22Rv1 (cell line): ENCODE data around the gene CCNO.

Source experiments
- H3K27ac ChIP-seq: fragments of 450-650 bp; 2 replicates; pipeline ENCODE4 v1.5.1; 2017
- ZFX ChIP-seq: fragments of 450-650 bp; IDR thresholded peaks from 2 replicates; pipeline ENCODE4 v1.6.1; 2017; ENCODE audit warnings: antibody characterized with exemption, borderline replicate concordance
- TF ChIP-seq, protein P1 (sequence below): fragments of 450-650 bp; IDR thresholded peaks from 2 replicates; pipeline ENCODE4 v1.5.1; 2017; ENCODE audit warnings: mild to moderate bottlenecking

Gene CCNO

DNA sequence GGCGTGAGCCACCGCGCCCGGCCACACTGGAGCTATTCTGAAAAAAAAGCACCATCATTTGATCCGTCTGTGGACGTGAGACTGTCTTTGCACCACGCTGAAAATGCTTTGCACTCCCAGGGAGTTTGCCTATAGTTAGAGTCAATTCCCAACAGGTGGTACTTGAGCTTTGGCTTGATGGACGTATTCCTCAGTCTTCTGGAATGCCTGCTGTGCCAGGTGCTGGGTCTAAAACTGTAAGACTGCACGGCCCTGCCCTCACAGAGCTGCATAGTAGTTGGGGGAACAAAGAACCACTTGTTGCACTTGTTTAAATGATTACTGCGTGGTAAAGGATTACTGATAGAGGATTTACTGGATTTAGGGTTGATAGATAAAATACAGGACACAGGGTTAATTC is 3.4 kb upstream of the CCNO start:
- no peak overlapping the region for H3K27ac ChIP-seq
- TF ChIP-seq, protein P1, sequence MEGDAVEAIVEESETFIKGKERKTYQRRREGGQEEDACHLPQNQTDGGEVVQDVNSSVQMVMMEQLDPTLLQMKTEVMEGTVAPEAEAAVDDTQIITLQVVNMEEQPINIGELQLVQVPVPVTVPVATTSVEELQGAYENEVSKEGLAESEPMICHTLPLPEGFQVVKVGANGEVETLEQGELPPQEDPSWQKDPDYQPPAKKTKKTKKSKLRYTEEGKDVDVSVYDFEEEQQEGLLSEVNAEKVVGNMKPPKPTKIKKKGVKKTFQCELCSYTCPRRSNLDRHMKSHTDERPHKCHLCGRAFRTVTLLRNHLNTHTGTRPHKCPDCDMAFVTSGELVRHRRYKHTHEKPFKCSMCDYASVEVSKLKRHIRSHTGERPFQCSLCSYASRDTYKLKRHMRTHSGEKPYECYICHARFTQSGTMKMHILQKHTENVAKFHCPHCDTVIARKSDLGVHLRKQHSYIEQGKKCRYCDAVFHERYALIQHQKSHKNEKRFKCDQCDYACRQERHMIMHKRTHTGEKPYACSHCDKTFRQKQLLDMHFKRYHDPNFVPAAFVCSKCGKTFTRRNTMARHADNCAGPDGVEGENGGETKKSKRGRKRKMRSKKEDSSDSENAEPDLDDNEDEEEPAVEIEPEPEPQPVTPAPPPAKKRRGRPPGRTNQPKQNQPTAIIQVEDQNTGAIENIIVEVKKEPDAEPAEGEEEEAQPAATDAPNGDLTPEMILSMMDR: no peak

DNA sequence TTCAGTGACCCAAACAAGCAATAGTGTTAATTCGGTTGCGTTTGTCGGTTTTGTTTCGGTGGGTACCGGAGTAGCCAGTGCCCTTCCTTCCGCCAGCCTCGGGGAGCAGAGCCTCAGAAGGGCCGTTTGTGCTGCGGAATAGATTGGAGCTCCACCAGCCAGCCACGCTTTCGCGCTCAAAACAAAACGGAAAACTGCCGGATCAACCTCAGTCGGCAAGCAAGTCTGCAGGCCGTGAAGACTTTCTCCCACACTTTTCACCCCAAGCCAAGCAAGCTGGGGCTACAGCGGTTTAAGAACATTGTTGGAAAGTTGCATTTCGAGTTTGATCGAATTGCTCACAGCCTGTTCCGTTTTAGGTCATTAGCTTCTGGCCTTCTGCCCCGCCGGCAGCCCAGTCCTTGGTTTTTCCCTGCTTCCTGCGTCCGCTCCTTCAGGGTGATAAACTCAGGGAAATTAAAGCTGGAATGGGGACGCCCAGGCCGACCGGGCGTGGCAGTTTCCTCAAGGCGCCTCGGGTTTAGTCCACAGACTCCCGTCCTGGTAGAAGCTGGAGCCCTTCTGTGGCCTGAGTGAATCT is 803 bp upstream of the CCNO start:
- H3K27ac ChIP-seq: peak overlapping the region; percentile 71
- TF ChIP-seq, protein P1: no peak
- no peak for TF ChIP-seq ZFX

DNA sequence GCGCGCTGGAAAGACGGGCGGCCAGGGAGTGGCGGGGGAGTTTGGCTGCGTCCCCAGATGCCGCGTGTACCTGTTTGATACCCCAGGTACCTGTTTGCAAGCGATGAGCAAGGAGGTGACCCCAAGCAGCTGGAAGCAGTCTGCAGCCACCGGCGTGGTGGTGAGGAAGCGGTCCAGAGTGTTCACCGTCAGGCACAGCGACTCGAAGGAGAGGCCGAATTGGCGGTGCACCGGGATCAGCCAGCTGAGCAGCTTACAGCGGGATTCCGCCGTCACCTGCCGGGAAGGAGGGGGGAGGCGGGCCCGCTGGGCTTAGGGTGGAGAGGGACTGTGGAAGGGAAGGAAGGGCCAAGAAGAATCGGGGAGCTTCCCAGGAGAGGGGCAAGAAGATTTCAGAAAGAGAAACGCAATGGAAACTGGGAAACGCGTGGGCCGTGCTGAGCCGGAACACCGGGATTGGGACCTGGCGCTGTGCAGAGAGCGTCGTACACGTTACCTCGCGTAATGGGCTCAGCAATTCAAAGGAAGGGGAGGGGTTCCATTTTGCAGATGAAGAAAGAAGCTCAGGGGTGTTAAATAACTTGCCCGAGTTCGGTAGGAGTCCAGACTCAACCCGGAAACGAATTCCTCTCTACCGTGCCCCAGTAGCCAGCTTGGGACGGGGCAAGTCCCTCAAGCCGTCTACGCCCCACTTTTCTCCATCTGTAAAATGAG is 980 bp downstream of the CCNO start:
- TF ChIP-seq, protein P1: no peak
- no peak for TF ChIP-seq ZFX
- peak overlapping the region; percentile 71 for H3K27ac ChIP-seq

DNA sequence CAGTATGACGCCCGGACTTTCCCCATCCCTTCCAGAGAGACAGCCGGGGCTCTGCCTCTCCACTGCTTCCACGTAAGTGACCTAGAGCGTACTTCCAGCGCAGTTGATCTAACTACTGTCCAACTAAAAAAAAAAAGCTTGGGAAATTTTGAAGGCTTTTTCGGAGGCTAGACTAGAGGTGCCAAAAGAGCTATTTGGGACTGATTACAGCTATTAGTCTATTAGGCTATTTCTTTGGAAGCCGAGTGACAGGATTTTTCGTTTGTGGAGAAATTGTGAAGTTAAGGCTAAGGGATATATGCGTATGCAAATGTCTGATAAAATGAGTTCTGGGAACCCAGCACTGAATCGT is 1.5 kb downstream of the CCNO start:
- TF ChIP-seq, protein P1: no peak
- TF ChIP-seq ZFX: no peak
- H3K27ac ChIP-seq: no peak overlapping the region

DNA sequence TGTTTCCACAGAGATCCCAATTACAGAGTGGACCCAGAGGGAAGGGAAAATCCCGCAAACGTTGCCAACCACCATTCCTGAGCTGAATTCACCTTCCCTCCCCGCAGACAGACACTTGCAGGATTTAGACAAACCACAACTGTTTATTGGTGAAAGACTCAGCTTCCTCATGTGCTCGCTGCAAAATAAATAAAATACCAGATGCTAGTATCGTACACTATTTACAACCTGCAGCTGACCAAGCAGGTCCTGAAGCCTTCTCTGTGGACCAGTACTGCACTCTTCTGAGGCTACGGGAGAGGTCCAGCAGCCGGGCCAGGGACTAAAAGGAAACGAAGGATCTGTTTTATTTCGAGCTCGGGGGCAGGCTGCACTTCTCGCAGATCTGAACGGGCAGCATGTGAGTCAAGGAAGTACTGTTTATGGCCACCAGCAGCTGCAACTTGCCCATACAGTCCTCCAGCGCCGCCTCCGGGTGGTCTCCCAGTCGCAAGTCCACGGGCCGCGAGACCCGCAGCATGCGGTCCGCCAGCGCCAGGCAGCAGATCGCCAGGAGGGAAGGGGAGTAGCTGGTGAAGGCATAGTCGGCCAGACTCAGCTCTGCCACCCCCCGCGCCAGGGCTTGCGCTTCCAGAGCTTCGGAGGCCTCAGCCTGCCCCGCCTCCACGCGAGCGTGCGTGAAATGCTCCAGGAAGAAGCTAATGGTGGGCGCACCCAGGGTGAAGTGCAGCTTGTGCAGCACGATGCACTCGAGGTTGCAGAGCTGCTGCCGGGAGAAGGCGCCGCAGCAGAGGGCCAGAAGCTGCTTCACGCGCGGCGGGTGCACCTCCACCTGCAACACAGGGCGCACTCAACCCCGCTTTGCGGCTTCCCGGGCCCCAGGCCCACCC is 2.1 kb downstream of the CCNO start:
- no peak overlapping the region for H3K27ac ChIP-seq
- TF ChIP-seq, protein P1: no peak
- TF ChIP-seq ZFX: no peak

DNA sequence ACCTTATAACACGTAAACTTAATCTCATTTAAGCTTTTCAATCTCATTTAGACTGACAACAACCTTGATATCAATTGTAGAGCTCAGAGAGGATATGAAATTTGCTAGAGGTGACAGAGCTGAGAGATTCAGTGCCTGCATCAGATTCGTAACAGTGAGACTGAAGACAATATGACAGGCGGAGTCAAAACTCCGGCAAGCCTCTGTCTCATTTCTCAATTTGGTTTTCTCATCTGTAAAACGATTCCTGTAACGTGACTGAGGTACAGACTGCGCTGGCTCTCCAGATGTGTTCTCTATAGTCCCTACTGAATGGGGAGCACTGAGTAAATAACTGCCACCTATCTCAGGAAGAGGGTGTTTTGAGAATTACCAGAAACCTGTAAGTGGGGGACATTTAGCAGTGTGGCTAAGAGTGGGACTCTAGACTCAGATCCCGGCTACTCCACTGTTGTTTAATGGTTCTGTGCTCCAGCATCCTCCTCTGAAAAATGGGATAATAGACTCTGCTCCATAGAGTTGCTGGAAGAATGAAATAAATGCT is 3.2 kb downstream of the CCNO start:
- H3K27ac ChIP-seq: no peak overlapping the region
- no peak for TF ChIP-seq ZFX
- TF ChIP-seq, protein P1: no peak
